ENCODE data around the gene MORN2. TPM values are rescaled to one million over a fixed set of nuclear protein-coding genes. Genes with fewer than 3 reads are reported as not detected.

Gene MORN2
- total RNA-seq (2022; extraction: Qiagen RNA extraction; ENCODE audit: low read depth) = 34.4 to 56.9 TPM (median 38.2 TPM) in 5 replicates

DNA sequence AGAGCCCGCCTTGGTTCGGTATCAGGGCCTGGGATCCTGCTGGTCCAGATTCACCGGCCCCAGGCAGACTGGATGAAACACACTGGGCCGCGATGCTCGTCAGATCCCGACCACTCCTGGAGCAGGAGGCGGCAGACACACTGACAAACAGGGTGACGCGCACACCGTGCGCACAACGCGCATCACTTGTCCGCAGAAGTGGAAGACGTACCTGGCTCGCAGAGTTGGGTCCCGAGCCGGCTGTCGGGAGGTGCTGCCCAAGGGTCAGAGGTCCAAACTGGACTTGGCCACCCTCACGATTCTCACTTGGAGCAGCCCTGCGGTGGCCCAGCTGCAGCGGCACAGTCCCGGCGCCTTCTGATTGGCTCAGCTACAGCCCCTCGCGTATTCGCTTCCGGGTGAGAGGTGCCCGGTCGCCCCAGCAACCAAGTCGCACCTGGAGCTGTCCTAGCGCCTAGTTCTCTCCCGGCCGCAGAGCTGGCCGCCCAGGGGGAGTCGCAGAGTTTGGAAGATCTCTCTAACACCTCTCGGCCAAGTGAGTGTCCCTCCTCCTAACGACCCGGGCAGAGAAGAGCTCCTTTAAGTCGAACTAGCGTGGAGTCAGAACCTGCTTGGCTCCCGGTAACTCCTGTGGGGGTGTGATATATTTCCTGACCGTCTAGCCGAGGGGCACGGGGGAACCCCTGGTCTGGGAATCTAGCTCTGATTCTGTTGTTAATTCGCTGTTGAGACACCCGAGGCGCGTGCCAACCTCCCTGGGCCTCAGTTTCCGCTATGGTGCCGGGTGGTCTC is at the start of gene MORN2, which contains the start of gene DHX57:
Gene MORN2 (plus strand): TSS at position 401 of the 792 bp plus-strand sequence.
Gene DHX57 (minus strand): TSS at position 359 of the 792 bp plus-strand sequence. CDS start 7,529 bp downstream, outside the sequence.

DNA sequence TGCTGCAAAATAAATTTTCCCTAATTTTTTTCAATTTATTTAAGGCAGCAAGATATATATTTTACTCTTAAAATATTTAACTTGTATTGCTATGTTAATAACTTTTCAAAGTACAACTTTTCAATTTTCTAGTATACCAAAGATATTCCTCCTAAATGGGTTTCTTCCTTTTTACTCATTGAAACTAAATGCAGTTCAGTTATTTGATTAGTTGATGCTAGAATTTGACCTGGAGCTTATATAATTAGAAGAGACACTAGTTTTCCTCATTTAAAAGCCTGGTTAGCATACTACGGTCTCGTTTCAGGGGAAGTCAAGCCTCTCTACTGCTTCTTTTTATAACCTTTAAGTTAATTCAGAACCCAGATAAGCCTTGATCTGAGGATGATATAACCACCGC is 13.8 kb downstream of the MORN2 start, which contains the start of gene ARHGEF33:
Gene ARHGEF33 (plus strand): TSS at position 301 of the 400 bp plus-strand sequence. CDS start 29,573 bp downstream, outside the sequence.

Other genes with a start within 250 kb of the MORN2 start
- gene GALM, start 209.9 kb upstream of the MORN2 start, total RNA-seq (2022; extraction: Qiagen RNA extraction; ENCODE audit: low read depth) = 14.4 to 17.4 TPM (median 17.0 TPM) in 5 replicates
- gene SRSF7, start 124.6 kb upstream of the MORN2 start, total RNA-seq (2022; extraction: Qiagen RNA extraction; ENCODE audit: low read depth) = 309 to 486 TPM (median 342 TPM) in 5 replicates
- gene GEMIN6, start 97.8 kb upstream of the MORN2 start, total RNA-seq (2022; extraction: Qiagen RNA extraction; ENCODE audit: low read depth) = 37.4 to 52.1 TPM (median 41.5 TPM) in 5 replicates
- gene DHX57, start within 50 bp of the MORN2 start, total RNA-seq (2022; extraction: Qiagen RNA extraction; ENCODE audit: low read depth) = 20.4 to 26.3 TPM (median 21.9 TPM) in 5 replicates
- 0.02 to 0.04 TPM in 2 of 5 replicates, not detected in the others for gene ARHGEF33, start 13.9 kb downstream of the MORN2 start, total RNA-seq (2022; extraction: Qiagen RNA extraction; ENCODE audit: low read depth)
- gene SOS1, start 245.1 kb downstream of the MORN2 start, total RNA-seq (2022; extraction: Qiagen RNA extraction; ENCODE audit: low read depth) = 11.8 to 16.9 TPM (median 15.6 TPM) in 5 replicates